ENCODE data around the gene GLT1D1. TPM values are rescaled to one million over a fixed set of nuclear protein-coding genes. Genes with fewer than 3 reads are reported as not detected.
A peak's percentile ranks its signal among the peaks of the same experiment; 100 is the strongest.

The GLT1D1 gene
- total RNA-seq, 2 donors from 2014 or later, result 0.17 to 0.45 TPM

DNA sequence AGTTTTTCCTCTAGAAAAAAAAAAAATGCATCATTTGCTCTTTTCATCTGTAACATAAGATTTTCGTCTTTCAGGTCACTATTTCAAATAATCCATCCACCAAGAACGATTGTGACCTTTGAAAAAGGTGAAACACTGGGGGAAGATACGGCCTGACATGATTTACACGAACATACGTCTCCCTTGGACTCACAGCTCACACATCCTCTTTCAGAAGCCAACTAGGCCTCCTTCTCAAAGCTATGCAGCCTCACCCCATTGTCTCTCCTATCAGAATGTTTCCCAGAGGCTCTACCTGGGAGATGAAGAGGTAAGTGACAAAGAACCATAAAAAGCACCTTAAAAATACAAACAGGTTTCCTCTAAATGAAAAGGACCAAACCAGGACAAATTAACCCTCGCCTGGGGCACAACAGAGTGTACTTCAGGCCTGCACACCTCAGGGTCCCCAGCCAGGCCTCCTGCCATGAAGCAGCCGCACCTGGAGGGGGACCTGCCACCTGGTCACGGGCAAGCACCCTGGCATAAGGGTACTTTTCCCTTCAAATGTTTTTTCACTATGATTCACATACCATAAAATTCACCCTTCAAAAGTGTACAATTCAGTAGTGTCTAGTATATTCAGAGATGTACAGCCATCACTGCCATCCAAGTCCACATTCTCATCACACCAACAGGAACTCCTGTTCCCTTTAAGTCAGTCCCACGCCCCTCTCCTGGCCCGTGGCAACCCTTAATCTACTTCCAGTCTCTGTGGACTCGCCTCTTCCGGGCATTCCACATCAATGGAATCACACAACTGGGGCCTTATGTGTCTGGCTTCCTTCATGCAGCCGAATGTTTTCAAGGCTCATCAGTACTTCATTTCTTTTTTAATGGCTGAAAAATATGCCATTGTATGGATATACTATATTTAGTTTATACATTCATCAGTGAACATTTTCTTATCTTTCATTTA is 34.9 kb upstream of the GLT1D1 start:
- H3K4me1 ChIP-seq, result peaks cover 6% of the 10 kb centered on the region
- intact Hi-C loops (cut with DNase I), result no loop called here
- no peaks in the 10 kb centered on the region for H3K27me3 ChIP-seq
- H3K27ac ChIP-seq, result peak overlapping the region; percentile 1
- no peak overlapping the region for H3K4me3 ChIP-seq
- DNase-seq, result no peak
- H3K9me3 ChIP-seq, result no peaks in the 10 kb centered on the region
- no peak overlapping the region for H3K9ac ChIP-seq (ENCODE audit: low read depth in 2 of 2, low read length in 2 of 2)
- TF ChIP-seq, protein P1, sequence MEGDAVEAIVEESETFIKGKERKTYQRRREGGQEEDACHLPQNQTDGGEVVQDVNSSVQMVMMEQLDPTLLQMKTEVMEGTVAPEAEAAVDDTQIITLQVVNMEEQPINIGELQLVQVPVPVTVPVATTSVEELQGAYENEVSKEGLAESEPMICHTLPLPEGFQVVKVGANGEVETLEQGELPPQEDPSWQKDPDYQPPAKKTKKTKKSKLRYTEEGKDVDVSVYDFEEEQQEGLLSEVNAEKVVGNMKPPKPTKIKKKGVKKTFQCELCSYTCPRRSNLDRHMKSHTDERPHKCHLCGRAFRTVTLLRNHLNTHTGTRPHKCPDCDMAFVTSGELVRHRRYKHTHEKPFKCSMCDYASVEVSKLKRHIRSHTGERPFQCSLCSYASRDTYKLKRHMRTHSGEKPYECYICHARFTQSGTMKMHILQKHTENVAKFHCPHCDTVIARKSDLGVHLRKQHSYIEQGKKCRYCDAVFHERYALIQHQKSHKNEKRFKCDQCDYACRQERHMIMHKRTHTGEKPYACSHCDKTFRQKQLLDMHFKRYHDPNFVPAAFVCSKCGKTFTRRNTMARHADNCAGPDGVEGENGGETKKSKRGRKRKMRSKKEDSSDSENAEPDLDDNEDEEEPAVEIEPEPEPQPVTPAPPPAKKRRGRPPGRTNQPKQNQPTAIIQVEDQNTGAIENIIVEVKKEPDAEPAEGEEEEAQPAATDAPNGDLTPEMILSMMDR (IDR thresholded peaks at IDR 0.05), result no peak
- H3K36me3 ChIP-seq, result no peaks in the 10 kb centered on the region

DNA sequence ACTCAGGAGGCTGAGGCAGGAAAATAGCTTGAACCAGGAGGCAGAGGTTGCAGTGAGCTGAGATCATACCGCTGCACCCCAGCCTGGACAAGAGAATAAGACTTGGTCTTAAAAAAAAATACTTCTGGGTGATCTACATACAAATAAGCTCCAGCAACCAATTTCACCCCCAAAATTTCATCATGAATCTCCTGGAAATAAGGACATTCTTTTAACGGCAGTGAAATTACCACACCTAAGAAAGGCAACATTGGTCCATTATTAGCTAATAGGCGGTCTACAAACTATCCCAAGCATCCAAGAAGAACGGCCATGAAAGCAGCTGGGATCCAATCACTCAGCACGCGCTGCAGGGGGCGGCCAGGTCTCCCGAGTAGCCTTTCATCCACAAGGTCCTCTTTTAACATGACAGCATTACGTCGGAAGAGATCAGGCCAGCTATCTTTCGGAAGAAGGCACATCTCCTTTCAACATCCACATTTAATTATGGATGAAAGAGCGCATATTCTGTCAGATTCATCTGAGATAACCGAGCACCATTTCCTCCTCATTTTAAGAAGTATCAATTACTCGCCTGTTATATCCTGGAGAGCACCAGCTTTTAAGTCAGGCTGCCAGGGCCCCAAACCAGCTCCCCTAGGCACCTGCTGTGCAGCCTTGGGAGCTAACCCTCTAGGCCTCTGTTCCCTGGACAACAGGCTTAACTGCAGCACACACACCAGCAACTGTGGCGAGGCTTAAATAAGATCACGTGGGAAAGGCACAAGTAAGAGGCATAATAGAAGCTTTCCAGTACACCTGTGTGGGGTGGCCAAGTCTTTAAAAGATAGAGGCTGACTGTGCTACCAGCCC is 33.8 kb upstream of the GLT1D1 start:
- Histone ChIP-seq H3K4me3 (no peak overlapping the region), H3K9ac (ENCODE audit: low read depth in 2 of 2, low read length in 2 of 2) (no peak overlapping the region), H3K27me3 (no peaks in the 10 kb centered on the region), H3K27ac (no peak overlapping the region), H3K36me3 (no peaks in the 10 kb centered on the region), H3K4me1 (peaks cover 6% of the 10 kb centered on the region), H3K9me3 (no peaks in the 10 kb centered on the region)
- intact Hi-C loops (cut with DNase I), result no loop called here
- no peak for DNase-seq
- TF ChIP-seq, protein P1 (IDR thresholded peaks at IDR 0.05), result no peak

DNA sequence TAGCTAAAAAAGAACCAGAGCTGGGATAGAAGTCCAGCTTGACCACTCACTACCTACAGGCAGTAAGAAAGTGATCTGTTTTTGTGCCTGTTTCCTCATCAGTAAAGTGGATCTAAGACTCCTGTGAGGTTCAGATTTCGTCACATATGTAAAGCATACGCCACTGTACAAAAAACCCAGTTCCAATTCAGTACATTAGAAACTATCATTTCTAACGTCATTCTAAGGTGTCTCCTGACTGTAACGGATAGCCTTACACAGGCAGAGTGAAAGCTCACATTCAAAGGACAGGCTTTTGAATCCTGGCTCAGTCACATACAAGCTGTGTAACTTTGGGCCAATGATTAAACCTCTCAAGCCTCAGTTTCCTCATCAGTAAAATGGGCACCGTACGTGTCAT is 33.0 kb upstream of the GLT1D1 start:
- no peaks in the 10 kb centered on the region for H3K9me3 ChIP-seq
- H3K36me3 ChIP-seq, result no peaks in the 10 kb centered on the region
- peaks cover 6% of the 10 kb centered on the region for H3K4me1 ChIP-seq
- no peaks in the 10 kb centered on the region for H3K27me3 ChIP-seq
- no peak overlapping the region for H3K9ac ChIP-seq (ENCODE audit: low read depth in 2 of 2, low read length in 2 of 2)
- TF ChIP-seq, protein P1 (IDR thresholded peaks at IDR 0.05), result no peak
- intact Hi-C loops (cut with DNase I), result no loop called here
- H3K27ac ChIP-seq, result no peak overlapping the region
- no peak overlapping the region for H3K4me3 ChIP-seq
- DNase-seq, result no peak

DNA sequence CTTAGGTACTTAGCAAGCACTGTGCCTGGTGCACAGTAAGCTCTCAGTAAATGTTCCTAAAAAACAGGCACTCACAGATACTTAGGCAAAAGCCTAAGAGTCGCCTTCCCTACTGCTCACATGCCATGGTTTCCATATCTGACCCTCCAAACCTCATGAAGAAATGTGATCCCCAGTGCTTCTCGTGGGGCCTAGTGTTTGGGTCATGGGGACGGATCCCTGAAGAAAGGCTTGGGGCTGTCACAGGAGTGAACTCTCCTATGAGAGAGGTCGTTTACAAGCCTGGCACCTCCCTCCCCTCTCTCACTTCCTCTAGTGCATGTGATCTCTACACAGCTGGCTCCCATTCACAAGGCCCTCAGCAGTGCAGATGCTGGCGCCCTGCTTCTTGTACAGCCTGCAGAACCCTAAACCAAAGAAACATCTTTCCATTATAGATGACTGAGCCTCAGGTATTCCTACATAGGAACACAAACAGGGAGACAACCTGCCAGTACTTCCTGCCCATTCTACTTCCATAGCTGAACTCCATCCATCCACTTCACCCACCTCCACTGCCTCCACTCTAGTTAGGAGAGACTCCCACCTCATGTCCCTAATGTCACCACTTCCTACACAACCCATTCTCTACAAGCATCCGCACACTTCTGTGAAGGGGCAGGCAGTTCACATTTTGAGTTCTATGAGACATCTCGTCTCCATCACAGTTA is 32.4 kb upstream of the GLT1D1 start:
- Histone ChIP-seq H3K9me3 (no peaks in the 10 kb centered on the region), H3K36me3 (no peaks in the 10 kb centered on the region), H3K4me1 (peaks cover 6% of the 10 kb centered on the region), H3K27ac (peak overlapping the region; percentile 22), H3K9ac (ENCODE audit: low read depth in 2 of 2, low read length in 2 of 2) (no peak overlapping the region), H3K27me3 (no peaks in the 10 kb centered on the region), H3K4me3 (no peak overlapping the region)
- intact Hi-C loops (cut with DNase I), result no loop called here
- DNase-seq, result peak; percentile 32
- TF ChIP-seq, protein P1 (IDR thresholded peaks at IDR 0.05), result no peak

Data from colonic mucosa (tissue), 4 donors.